SHP77 (cell line): Measurements from ENCODE around the gene PTPRN2.
A peak's percentile ranks its signal among the peaks of the same experiment; 100 is the strongest.
"Not testable (repeated sequence)": the region's sequence is repeated elsewhere in the genome, so short reads cannot be mapped to it uniquely, and the experiment has no call there.

Experiments
- DNase-seq, 2 experiments: peaks; one replicate each; lab custom pipeline; 2025; lab: John Stamatoyannopoulos, UW

PTPRN2 gene

GRCh38 chr7:158385496-158386354, 201.9 kb downstream of the PTPRN2 start:
- DNase-seq = not testable (repeated sequence)

- no peak for DNase-seq
Observed at GRCh38 chr7:158384746-158385145, 202.9 kb downstream of the PTPRN2 start.

- no peak for DNase-seq
Observed at GRCh38 chr7:158383665-158384064, 204.0 kb downstream of the PTPRN2 start.

- DNase-seq = no peak
Observed at GRCh38 chr7:158382363-158383254, 205.0 kb downstream of the PTPRN2 start.

- no peak for DNase-seq
Observed at GRCh38 chr7:158381956-158382355, 205.7 kb downstream of the PTPRN2 start.

- no peak for DNase-seq
Observed at GRCh38 chr7:158378978-158379377, 208.6 kb downstream of the PTPRN2 start.

GRCh38 chr7:158377800-158378623, 209.6 kb downstream of the PTPRN2 start:
- no peak for DNase-seq

GRCh38 chr7:158376839-158377186, 210.8 kb downstream of the PTPRN2 start:
- not testable (repeated sequence) for DNase-seq

- peak; percentile 35 to 56 for DNase-seq
Observed at GRCh38 chr7:158376146-158376838, 211.3 kb downstream of the PTPRN2 start.

GRCh38 chr7:158375034-158375433, 212.6 kb downstream of the PTPRN2 start:
- peak; percentile 18 to 57 for DNase-seq

- DNase-seq = no peak
Observed at GRCh38 chr7:158374586-158374985, 213.0 kb downstream of the PTPRN2 start.

GRCh38 chr7:158374146-158374545, 213.5 kb downstream of the PTPRN2 start:
- no peak for DNase-seq

- DNase-seq = no peak
Observed at GRCh38 chr7:158373476-158374133, 214.0 kb downstream of the PTPRN2 start.

GRCh38 chr7:158372400-158373342, 215.0 kb downstream of the PTPRN2 start:
- DNase-seq = no peak

GRCh38 chr7:158371856-158372255, 215.8 kb downstream of the PTPRN2 start:
- DNase-seq = no peak

GRCh38 chr7:158369866-158370265, 217.8 kb downstream of the PTPRN2 start:
- DNase-seq = no peak

GRCh38 chr7:158369290-158369689, 218.3 kb downstream of the PTPRN2 start:
- no peak for DNase-seq

- DNase-seq = no peak
Observed at GRCh38 chr7:158368449-158368848, 219.2 kb downstream of the PTPRN2 start.

- DNase-seq = no peak
Observed at GRCh38 chr7:158367634-158367982, 220.0 kb downstream of the PTPRN2 start.
